Measurements from ENCODE around the gene KCTD8.

Gene KCTD8

GRCh38 chr4:44149282-44149681, 299.3 kb downstream of the KCTD8 start:
- H2AFZ ChIP-seq (ENCODE audit: low read length), result no peak overlapping the region
- H4K20me1 ChIP-seq (ENCODE audit: insufficient read depth, low read length), result no peaks in the 10 kb centered on the region
- no peaks in the 10 kb centered on the region for H3K4me1 ChIP-seq (ENCODE audit: low read length)
- H3K9ac ChIP-seq (ENCODE audit: low read length), result no peak overlapping the region
- TF ChIP-seq EZH2phosphoT487 (IDR thresholded peaks at IDR 0.05; ENCODE audit: low read length), result no peak
- no peak for TF ChIP-seq EZH2 (optimal IDR thresholded peaks at IDR 0.05; ENCODE audit: low read depth, low read length)
- no peak for TF ChIP-seq CTCF (IDR thresholded peaks at IDR 0.05; ENCODE audit: low read length)
- H3K27me3 ChIP-seq (replicated peaks; ENCODE audit: insufficient read depth, low read length), result no peaks in the 10 kb centered on the region
- no peaks in the 10 kb centered on the region for H3F3A ChIP-seq (ENCODE audit: insufficient read depth, low read length)
- H3K9me2 ChIP-seq (replicated peaks; ENCODE audit: insufficient read depth, low read length), result no peaks in the 10 kb centered on the region
- no peak overlapping the region for H3K27ac ChIP-seq (ENCODE audit: low read length)
- no peak overlapping the region for H3K4me2 ChIP-seq (ENCODE audit: low read depth, low read length)
- DNase-seq, result no peak
- H3K79me2 ChIP-seq (ENCODE audit: low read length), result no peaks in the 10 kb centered on the region
- H3K9me3 ChIP-seq (replicated peaks; ENCODE audit: insufficient read depth, low read length), result no peaks in the 10 kb centered on the region
- no peak overlapping the region for H3K4me3 ChIP-seq (ENCODE audit: low read length)
- no peaks in the 10 kb centered on the region for H3K36me3 ChIP-seq (replicated peaks; ENCODE audit: insufficient read depth, low read length)

DNA sequence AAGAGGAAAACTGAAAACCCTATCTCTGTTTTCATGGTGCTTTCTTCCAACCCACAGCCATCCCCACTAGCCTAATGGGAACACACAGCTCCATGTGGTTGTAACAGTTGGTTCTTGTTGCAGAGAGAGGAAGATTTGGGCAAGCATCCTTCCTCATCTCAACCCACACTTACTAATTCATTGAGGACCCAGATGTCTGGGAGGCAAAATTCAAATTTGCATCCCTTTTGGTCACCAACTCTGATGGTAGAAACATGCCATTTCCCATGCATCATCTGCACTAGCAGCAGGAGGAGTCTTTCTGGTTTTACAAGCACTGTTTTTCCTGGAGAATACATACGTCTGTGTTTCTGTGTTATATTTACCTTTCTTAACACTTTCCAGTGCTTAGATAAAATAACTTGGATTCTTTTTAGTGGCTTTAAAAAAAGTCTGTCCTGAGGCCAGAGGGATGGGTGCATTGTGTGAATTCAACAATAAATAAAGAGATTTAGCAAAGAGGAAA, 301.0 kb downstream of the KCTD8 start:
- no peaks in the 10 kb centered on the region for H3K4me1 ChIP-seq (ENCODE audit: low read length)
- TF ChIP-seq EZH2phosphoT487 (IDR thresholded peaks at IDR 0.05; ENCODE audit: low read length), result no peak
- no peak for TF ChIP-seq CTCF (IDR thresholded peaks at IDR 0.05; ENCODE audit: low read length)
- TF ChIP-seq EZH2 (optimal IDR thresholded peaks at IDR 0.05; ENCODE audit: low read depth, low read length), result no peak
- H3K9me2 ChIP-seq (replicated peaks; ENCODE audit: insufficient read depth, low read length), result no peaks in the 10 kb centered on the region
- no peaks in the 10 kb centered on the region for H4K20me1 ChIP-seq (ENCODE audit: insufficient read depth, low read length)
- H3K79me2 ChIP-seq (ENCODE audit: low read length), result no peaks in the 10 kb centered on the region
- no peaks in the 10 kb centered on the region for H3K27me3 ChIP-seq (replicated peaks; ENCODE audit: insufficient read depth, low read length)
- H3K36me3 ChIP-seq (replicated peaks; ENCODE audit: insufficient read depth, low read length), result no peaks in the 10 kb centered on the region
- H3F3A ChIP-seq (ENCODE audit: insufficient read depth, low read length), result no peaks in the 10 kb centered on the region
- no peak overlapping the region for H3K4me3 ChIP-seq (ENCODE audit: low read length)
- H3K9ac ChIP-seq (ENCODE audit: low read length), result no peak overlapping the region
- H2AFZ ChIP-seq (ENCODE audit: low read length), result no peak overlapping the region
- no peak overlapping the region for H3K27ac ChIP-seq (ENCODE audit: low read length)
- DNase-seq, result no peak
- H3K9me3 ChIP-seq (replicated peaks; ENCODE audit: insufficient read depth, low read length), result no peaks in the 10 kb centered on the region
- no peak overlapping the region for H3K4me2 ChIP-seq (ENCODE audit: low read depth, low read length)

DNA sequence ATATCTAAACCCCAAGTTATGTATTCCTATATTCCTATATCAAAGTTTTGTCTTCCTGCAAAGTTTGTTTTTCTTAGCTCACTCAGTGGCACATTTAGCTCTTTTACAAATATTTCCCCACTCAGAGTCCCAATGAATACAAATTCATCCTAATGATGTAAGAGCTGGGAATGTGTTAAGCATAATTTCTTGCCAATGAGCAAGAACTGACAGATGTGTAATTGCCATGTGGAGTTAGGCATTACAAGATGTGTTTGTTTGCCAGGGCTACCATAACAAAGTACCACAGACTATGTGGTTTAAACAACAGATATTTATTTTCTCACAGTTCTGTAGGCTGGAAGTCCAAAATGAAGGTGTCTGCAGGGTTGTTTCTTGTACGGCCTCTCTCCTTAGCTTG, 302.1 kb downstream of the KCTD8 start:
- H3K4me3 ChIP-seq (ENCODE audit: low read length), result no peak overlapping the region
- no peak overlapping the region for H3K9ac ChIP-seq (ENCODE audit: low read length)
- TF ChIP-seq EZH2phosphoT487 (IDR thresholded peaks at IDR 0.05; ENCODE audit: low read length) (no peak), CTCF (IDR thresholded peaks at IDR 0.05; ENCODE audit: low read length) (no peak), EZH2 (optimal IDR thresholded peaks at IDR 0.05; ENCODE audit: low read depth, low read length) (no peak)
- no peaks in the 10 kb centered on the region for H3K9me3 ChIP-seq (replicated peaks; ENCODE audit: insufficient read depth, low read length)
- no peak overlapping the region for H3K27ac ChIP-seq (ENCODE audit: low read length)
- H4K20me1 ChIP-seq (ENCODE audit: insufficient read depth, low read length), result no peaks in the 10 kb centered on the region
- no peak overlapping the region for H2AFZ ChIP-seq (ENCODE audit: low read length)
- no peaks in the 10 kb centered on the region for H3K27me3 ChIP-seq (replicated peaks; ENCODE audit: insufficient read depth, low read length)
- no peak overlapping the region for H3K4me2 ChIP-seq (ENCODE audit: low read depth, low read length)
- H3K36me3 ChIP-seq (replicated peaks; ENCODE audit: insufficient read depth, low read length), result no peaks in the 10 kb centered on the region
- H3K9me2 ChIP-seq (replicated peaks; ENCODE audit: insufficient read depth, low read length), result no peaks in the 10 kb centered on the region
- no peak for DNase-seq
- no peaks in the 10 kb centered on the region for H3K79me2 ChIP-seq (ENCODE audit: low read length)
- H3F3A ChIP-seq (ENCODE audit: insufficient read depth, low read length), result no peaks in the 10 kb centered on the region
- no peaks in the 10 kb centered on the region for H3K4me1 ChIP-seq (ENCODE audit: low read length)

All from MM.1S (cell line).